Measurements from ENCODE around the gene TMEM247. TPM values are rescaled to one million over a fixed set of nuclear protein-coding genes. Genes with fewer than 3 reads are reported as not detected.

The TMEM247 gene
- total and polyA plus RNA-seq, 2 of the 8 experiments (the other 6 are each of a cell fraction or from before 2014, with no cell fraction given) = not detected

DNA sequence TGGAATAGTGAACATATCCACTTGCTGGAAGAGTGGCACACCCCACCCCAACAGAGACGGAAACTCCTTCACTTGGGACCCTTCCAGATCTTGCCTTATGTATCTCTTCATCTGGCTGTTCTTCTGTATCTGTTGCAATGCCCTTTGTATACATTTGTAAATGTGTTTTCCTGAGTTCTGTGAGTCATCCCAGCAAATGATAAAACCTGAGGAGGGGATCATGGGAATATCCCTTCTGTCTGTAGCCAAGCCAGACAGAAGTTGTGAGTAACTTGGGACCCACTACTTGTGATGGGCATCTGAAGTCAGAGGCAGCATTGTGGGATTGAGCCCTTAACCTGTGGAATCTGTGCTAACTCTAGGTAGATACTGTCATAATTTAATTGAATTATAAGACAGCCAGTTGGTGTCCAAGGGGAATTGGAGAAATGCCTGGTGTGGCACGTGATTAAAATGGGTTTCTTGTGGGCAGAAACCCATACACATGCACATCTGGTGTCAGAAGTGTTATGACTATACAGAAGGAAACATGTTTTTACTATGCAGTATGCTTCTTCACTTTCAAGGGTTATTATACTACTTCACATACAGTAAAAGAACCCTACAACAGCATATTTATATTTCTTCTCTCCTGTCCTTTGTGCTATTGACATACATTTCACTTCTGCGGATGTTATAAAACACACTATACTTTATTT, 32.3 kb upstream of the TMEM247 start (continued):
- no peak for TF ChIP-seq SIX5 (IDR thresholded peaks at IDR 0.05; ENCODE audit: low read depth, low read length)
- TF ChIP-seq, protein P1, sequence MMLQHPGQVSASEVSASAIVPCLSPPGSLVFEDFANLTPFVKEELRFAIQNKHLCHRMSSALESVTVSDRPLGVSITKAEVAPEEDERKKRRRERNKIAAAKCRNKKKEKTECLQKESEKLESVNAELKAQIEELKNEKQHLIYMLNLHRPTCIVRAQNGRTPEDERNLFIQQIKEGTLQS (IDR thresholded peaks at IDR 0.05; ENCODE audit: insufficient read depth, low read depth, low read length) = no peak
- no peak for TF ChIP-seq SP2 (IDR thresholded peaks at IDR 0.05; ENCODE audit: low read length)
- no peak for TF ChIP-seq CBX8 (IDR thresholded peaks at IDR 0.05; ENCODE audit: borderline replicate concordance, low read depth, low read length)
- TF ChIP-seq ZNF274 (IDR thresholded peaks at IDR 0.05; ENCODE audit: borderline replicate concordance, extremely low read depth, low read length) = no peak

Measured in H1 (cell line).